Measurements from ENCODE around the gene PRR15L. TPM values are rescaled to one million over a fixed set of nuclear protein-coding genes. Genes with fewer than 3 reads are reported as not detected.
"Not testable (repeated sequence)": the region's sequence is repeated elsewhere in the genome, so short reads cannot be mapped to it uniquely, and the experiment has no call there.

Gene PRR15L
- total RNA-seq, 1 donor: not detected

DNA sequence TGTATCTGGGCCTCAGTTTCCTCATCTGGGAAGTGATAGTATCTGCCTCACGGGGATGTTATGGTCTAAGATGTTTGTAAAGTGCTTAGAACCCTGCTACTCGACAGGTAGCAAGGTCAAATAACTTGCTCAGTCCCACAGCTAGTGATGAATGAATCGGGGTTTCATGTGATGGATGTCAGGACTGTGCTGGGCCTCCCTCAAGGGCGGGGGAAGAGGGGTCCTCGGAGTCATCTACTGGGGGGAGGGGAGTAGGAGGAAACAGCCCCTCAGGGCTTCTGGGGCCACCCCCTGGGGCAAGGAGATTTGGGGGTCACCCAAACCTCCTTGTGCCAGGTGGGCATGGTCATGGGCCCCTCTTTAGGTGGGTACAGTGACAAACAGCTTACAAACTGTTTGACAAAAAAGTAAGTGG is 15.6 kb downstream of the PRR15L start:
- peak overlapping the region; percentile 72 for H3K4me3 ChIP-seq (ENCODE audit: low read length)
- peaks cover 64% of the 10 kb centered on the region for H3K4me1 ChIP-seq (ENCODE audit: insufficient read depth, low read length)
- no peaks in the 10 kb centered on the region for H3K27me3 ChIP-seq (ENCODE audit: insufficient read depth, low read length)
- H3K9me3 ChIP-seq (ENCODE audit: low read depth, low read length): no peaks in the 10 kb centered on the region

DNA sequence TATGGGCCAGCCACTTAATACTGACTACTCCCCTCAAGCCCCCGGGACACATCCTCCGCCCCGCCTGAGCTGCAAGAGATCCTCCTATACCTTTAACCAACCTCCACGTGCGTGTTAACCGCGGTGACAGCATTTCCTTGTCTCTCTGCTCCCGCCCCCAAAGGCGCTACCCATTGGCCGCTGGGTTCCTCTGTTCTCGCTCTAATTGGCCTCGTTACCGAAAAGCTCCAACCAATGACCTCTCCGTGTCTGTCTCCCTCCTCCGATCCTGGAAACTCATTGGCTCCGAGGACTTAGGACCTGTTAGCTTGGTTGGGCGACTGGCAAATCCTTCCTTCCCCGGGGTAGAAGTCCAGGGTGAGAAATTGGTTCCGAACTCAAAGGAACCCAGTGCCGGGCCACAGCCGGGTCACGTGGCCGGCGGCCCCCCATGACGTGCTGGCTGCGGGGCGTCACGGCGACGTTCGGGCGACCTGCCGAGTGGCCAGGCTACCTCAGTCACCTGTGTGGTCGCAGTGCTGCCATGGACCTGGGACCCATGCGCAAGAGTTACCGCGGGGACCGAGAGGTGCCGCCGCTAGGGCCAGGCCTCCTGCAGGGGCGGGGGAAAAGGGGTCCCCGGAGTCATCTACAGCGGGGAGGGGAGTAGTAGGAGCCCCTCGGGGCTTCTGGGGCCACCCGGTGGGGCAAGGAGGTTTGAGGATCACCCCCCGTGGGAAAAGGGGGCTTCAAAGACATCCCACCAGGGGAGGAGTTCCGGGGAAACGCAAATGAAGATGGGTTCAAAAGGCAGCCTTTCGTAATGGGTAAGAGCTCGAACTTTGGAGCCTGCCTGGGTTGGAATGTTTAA is 16.2 kb downstream of the PRR15L start, which contains the start of gene PNPO:
PNPO (plus strand) TSS at position 326 of the 850 bp plus-strand sequence; CDS start at position 431, 105 bp downstream.
- H3K9me3 ChIP-seq (ENCODE audit: low read depth, low read length): no peaks in the 10 kb centered on the region
- peaks cover 58% of the 10 kb centered on the region for H3K4me1 ChIP-seq (ENCODE audit: insufficient read depth, low read length)
- H3K27me3 ChIP-seq (ENCODE audit: insufficient read depth, low read length): no peaks in the 10 kb centered on the region
- peak within 1 kb of the TSS; percentile 72 for H3K4me3 ChIP-seq (ENCODE audit: low read length)

DNA sequence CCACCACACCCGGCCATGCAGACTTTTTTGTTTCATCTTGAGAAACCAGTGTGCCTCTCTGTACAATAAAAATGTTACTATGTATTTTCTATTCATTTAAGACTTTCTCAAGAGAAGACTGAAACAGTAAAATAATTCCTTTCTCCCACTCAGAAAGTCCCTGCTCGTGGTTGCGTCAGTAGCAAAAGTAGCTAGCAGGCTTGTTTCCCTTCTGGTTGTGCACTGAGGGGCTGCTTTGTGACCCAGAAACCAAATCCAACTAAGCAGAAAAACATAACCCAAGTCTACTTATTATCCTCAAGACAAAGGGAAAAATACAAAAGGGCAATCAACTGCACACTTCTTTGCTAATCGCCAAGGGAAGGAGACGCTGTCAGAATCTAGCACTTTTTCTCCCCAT is 19.7 kb downstream of the PRR15L start:
- H3K4me3 ChIP-seq (ENCODE audit: low read length): no peak overlapping the region
- peaks cover 24% of the 10 kb centered on the region for H3K4me1 ChIP-seq (ENCODE audit: insufficient read depth, low read length)
- no peaks in the 10 kb centered on the region for H3K9me3 ChIP-seq (ENCODE audit: low read depth, low read length)
- H3K27me3 ChIP-seq (ENCODE audit: insufficient read depth, low read length): no peaks in the 10 kb centered on the region

DNA sequence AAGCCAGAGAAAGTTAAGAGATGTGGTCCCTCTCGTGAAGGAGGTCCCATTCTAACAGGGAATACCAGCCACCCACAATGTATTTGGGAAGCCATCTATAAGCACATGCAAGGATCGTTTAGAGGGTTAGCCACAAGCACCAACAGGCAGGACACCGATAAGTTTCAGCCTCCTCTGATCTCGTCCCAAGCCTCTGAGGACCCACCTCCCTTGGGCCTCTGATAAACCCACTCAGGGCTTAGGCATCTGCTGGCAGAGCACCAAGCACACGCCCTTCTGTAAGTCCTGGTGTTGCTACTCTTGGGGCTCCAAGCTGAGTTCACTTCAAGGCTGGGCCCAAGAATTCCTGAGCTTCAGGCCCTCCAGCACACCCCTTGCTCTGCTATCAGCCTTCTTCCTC is 21.7 kb downstream of the PRR15L start:
- H3K4me1 ChIP-seq (ENCODE audit: insufficient read depth, low read length): peaks cover 6% of the 10 kb centered on the region
- no peaks in the 10 kb centered on the region for H3K9me3 ChIP-seq (ENCODE audit: low read depth, low read length)
- H3K4me3 ChIP-seq (ENCODE audit: low read length): no peak overlapping the region
- H3K27me3 ChIP-seq (ENCODE audit: insufficient read depth, low read length): no peaks in the 10 kb centered on the region

DNA sequence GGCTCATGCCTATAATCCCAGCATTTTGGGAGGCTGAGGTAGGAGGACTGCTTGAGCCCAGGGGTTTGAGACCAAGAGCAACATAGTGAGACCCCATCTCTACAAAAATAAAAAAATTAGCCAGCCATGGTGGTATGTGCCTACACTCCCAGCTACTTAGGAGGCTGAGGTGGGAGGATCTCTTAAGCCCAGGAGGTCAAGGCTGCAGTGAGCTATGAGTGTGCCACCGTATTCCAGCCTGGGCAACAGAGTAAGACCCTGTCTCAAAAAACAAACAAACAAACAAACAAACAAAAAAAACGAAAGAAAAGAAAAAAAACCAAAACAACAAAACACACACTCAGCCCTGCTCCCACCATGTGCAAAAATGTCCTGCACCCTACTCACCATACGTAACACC is 22.2 kb downstream of the PRR15L start:
- not testable (repeated sequence) for H3K9me3 ChIP-seq (ENCODE audit: low read depth, low read length); H3K27me3 ChIP-seq (ENCODE audit: insufficient read depth, low read length); H3K4me3 ChIP-seq (ENCODE audit: low read length); H3K4me1 ChIP-seq (ENCODE audit: insufficient read depth, low read length)

DNA sequence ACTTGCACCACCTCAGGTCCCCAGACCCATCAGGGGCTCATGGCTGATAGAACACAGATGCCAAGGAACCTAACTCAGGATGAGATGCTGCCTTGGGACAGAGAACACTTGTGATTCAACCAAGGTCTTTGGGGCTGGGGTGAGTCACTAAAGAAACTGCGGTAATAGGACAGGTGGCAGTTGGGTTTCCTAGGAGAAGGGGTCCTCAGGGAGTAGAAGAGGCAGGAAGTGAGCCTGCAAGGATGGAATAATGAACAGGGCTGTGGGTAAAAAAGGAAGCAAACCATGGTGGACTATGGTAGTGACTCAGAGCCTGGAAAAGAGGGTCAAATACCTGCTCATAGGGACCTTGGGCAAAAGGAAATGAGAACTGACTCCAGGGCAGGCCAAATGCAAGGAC is 22.8 kb downstream of the PRR15L start:
- Histone ChIP-seq H3K4me1 (ENCODE audit: insufficient read depth, low read length) (no peaks in the 10 kb centered on the region), H3K9me3 (ENCODE audit: low read depth, low read length) (no peaks in the 10 kb centered on the region), H3K27me3 (ENCODE audit: insufficient read depth, low read length) (no peaks in the 10 kb centered on the region), H3K4me3 (ENCODE audit: low read length) (no peak overlapping the region)

DNA sequence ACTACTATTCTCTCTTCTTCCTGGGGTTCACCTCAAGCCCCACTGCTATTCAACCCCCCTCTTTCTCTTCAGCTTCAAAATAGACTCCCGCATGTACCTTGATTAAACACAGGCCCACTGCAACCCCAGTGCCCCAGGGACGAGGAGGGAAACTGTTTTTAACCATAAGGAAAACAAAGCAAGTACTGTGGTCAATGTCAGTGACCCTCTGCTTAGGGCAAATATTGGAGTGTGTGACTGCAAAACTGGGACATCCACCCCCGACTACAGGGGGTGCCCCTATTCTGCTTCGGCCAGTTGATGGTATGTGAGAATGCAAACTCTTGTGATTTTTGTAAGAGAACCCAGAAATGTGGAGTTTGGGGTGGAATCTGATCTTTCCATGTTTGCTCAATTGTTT is 25.8 kb downstream of the PRR15L start:
- no peaks in the 10 kb centered on the region for H3K27me3 ChIP-seq (ENCODE audit: insufficient read depth, low read length)
- H3K4me3 ChIP-seq (ENCODE audit: low read length): no peak overlapping the region
- H3K4me1 ChIP-seq (ENCODE audit: insufficient read depth, low read length): no peaks in the 10 kb centered on the region
- H3K9me3 ChIP-seq (ENCODE audit: low read depth, low read length): no peaks in the 10 kb centered on the region

DNA sequence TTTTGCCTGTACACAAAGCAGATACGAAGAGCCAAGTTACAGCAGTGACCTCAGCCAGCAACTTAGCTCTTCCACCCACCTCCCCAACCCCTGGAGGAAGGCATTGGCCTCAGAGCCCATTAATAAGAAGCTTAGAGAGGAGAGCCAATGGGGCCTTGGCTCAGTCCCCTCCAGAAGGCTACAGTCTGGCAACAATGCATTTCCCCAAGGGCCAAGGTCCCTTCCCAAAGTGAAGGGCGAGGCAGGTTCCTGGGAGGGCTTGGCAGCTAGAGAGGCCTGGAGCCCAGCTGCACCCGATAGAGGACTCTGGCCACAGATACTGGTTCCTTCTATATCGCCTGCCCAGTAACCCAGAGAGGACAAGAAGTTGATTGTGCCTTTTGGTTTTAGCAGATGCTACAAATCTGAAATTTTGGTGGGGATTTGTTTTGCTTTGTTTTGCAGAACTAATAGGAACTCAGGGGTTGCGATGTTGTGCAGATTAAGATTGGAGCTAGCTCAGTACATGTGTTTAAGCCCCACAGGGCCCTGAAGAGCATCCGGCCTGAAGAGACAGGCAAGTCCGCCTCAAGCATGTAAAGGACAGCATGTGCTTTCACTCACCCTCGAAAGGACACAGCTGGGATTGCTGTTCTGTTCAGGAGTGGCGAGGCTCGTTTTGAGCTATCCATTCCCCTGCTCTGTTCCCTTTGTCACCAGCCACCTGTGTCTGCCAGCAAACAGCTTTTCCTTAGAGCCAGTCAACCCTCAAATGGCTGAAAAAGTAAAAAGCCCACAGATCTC is 28.3 kb downstream of the PRR15L start:
- Histone ChIP-seq H3K4me1 (ENCODE audit: insufficient read depth, low read length) (no peaks in the 10 kb centered on the region), H3K27me3 (ENCODE audit: insufficient read depth, low read length) (no peaks in the 10 kb centered on the region), H3K9me3 (ENCODE audit: low read depth, low read length) (no peaks in the 10 kb centered on the region), H3K4me3 (ENCODE audit: low read length) (no peak overlapping the region)

DNA sequence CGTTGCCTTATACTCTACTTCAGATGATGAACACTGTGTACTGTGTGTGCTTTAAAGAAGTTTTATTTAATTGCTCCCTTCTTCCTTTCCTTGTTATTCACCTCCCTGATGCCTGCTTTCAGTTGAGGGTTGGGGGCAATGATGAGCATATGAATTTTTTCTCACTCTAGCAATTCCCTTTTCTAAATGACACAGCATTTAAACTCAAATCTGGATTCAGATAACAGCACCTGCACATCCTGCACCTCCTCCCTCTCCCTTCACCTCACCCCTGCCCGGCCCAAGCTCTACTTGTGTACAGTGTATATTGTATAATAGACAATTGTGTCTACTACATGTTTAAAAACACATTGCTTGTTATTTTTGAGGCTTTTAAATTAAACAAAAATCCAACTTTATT is 29.3 kb downstream of the PRR15L start:
- Histone ChIP-seq H3K9me3 (ENCODE audit: low read depth, low read length) (no peaks in the 10 kb centered on the region), H3K27me3 (ENCODE audit: insufficient read depth, low read length) (no peaks in the 10 kb centered on the region), H3K4me3 (ENCODE audit: low read length) (no peak overlapping the region), H3K4me1 (ENCODE audit: insufficient read depth, low read length) (no peaks in the 10 kb centered on the region)

DNA sequence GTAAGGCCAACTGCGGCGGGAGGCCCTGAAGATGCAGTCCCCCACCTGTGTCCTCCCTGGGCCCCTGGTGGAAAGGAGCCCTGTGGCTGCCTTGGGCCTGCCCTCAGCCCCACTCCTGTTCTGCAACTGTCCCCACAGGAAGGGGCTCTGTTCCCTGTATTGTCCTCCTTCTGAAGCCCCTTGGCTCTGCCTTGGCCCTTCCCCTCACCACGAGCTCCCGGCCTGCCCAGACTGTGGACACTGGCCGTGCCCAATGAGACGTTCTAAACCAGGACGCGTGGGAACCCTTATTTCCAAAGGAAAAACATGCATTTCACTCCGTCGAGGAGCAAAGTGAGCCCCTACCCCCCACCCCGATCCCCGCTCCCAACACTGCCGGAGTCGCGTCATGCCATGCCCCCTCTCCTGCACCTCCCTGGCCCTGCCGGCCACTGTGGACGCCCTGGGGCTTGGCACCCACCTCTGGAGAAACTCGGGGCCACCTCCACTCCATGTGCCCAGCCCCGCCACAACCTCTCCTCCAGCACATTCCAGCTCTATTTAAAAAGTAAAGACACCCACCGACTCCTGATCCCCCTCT is 29.8 kb downstream of the PRR15L start:
- H3K4me3 ChIP-seq (ENCODE audit: low read length): no peak overlapping the region
- H3K27me3 ChIP-seq (ENCODE audit: insufficient read depth, low read length): no peaks in the 10 kb centered on the region
- no peaks in the 10 kb centered on the region for H3K4me1 ChIP-seq (ENCODE audit: insufficient read depth, low read length)
- no peaks in the 10 kb centered on the region for H3K9me3 ChIP-seq (ENCODE audit: low read depth, low read length)

DNA sequence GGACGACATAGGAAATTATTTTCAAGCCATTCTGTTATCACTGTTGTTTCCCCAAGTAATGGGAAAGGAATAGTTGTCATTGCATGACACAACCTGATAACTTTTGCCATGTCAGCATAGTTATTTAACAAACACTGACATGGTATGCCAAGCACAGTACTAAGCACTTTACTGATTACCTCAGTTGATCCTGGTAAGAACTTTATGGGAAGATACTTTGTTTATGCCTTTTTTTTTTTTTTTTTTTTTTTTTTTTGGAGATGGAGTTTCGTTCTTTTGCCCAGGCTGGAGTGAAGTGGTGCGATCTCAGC is 32.0 kb downstream of the PRR15L start:
- no peaks in the 10 kb centered on the region for H3K4me1 ChIP-seq (ENCODE audit: insufficient read depth, low read length)
- no peaks in the 10 kb centered on the region for H3K27me3 ChIP-seq (ENCODE audit: insufficient read depth, low read length)
- no peaks in the 10 kb centered on the region for H3K9me3 ChIP-seq (ENCODE audit: low read depth, low read length)
- H3K4me3 ChIP-seq (ENCODE audit: low read length): no peak overlapping the region

DNA sequence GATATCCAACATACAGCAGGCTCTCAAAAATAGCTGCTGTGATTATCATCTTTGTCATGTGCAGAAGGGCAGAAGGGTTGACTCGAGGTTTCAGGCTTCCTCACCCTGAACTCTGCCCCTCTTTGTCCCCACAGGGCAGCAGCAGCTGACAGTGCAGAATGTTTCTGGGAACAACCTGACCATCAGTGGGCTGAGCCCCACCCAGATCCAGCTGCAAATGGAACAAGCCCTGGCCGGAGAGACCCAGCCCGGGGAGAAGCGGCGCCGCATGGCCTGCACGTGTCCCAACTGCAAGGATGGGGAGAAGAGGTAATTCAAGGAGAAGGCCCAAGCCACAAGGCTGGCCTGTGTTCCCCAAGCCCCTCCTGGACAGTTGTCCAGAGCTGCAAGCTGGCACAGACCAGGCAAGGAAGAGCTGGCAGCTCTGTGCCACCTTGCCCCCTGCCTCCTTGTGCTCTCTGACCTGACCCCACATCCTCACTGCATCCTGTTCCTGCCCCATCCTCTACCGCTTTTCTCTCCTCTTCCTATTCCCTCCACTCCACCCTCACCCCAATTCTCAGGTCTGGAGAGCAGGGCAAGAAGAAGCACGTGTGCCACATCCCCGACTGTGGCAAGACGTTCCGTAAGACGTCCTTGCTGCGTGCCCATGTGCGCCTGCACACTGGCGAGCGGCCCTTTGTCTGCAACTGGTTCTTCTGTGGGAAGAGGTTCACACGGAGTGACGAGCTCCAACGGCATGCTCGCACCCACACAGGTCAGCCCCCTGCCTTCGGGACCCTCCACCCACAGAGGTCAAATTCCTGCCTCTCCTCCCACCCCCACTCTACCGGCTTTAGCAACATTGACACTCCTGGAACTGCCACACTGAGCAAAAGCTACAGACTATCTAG is 32.7 kb downstream of the PRR15L start:
- Histone ChIP-seq H3K4me3 (ENCODE audit: low read length) (no peak overlapping the region), H3K4me1 (ENCODE audit: insufficient read depth, low read length) (no peaks in the 10 kb centered on the region)

DNA sequence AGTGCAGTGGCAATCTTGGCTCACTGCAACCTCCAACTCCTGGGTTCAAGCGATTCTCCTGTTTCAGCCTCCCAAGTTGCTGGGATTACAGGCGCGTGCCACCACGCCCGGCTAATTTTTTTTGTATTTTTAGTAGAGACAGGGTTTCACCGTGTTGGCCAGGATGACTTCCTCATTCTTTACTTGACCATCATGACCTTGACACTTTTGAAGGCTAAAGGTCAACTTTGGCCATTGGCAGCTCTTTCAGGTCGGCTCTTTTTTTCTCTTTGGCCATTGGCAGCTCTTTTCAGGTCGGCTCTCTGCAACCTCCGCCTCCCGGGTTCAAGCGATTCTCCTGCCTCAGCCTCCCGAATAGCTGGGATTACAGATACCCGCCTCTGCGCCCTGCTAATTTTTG is 37.8 kb downstream of the PRR15L start:
- not testable (repeated sequence) for H3K9me3 ChIP-seq (ENCODE audit: low read depth, low read length); H3K27me3 ChIP-seq (ENCODE audit: insufficient read depth, low read length); H3K4me3 ChIP-seq (ENCODE audit: low read length)
- peaks cover 13% of the 10 kb centered on the region for H3K4me1 ChIP-seq (ENCODE audit: insufficient read depth, low read length)

More for the DNA sequence above, 32.7 kb downstream of the PRR15L start:
- Histone ChIP-seq H3K27me3 (ENCODE audit: insufficient read depth, low read length) (no peaks in the 10 kb centered on the region), H3K9me3 (ENCODE audit: low read depth, low read length) (no peaks in the 10 kb centered on the region)

DNA sequence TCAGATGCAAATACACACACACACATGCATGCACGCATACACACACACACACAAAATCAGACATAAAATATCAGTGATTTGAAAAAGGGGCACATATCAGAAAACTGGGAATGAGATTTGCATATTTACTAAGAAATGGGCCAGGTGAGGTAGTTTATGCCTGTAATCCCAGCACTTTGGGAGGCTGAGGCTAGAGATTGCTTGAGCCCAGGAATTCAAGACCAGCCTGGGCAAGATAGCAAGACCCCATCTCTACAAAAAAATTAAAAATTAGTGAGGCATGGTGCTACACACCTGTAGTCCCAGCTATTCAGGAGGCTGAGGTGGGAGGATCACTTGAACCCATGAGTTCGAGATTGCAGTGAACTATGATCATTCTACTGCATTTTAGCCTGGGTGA is 38.7 kb downstream of the PRR15L start:
- H3K9me3 ChIP-seq (ENCODE audit: low read depth, low read length): no peaks in the 10 kb centered on the region
- H3K4me3 ChIP-seq (ENCODE audit: low read length): no peak overlapping the region
- peaks cover 13% of the 10 kb centered on the region for H3K4me1 ChIP-seq (ENCODE audit: insufficient read depth, low read length)
- no peaks in the 10 kb centered on the region for H3K27me3 ChIP-seq (ENCODE audit: insufficient read depth, low read length)

DNA sequence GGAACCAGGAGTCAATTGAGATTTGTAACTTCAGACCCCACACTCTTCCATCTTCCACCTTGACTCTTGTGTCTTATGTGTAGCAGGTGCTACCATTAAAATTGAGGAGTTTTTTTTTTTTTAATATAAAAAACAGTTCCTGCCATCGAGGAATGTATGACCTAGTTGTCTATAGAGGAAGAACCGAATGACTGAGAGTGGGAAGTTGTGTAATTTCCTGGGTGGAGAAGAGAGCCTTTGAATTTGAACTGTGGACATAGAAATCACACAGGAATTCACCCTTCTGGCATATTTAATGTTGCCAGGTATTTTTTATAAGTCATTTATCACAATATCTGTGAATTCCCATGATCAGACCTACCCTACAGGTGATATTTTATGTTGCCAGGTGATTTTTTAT is 39.7 kb downstream of the PRR15L start:
- H3K4me3 ChIP-seq (ENCODE audit: low read length): no peak overlapping the region
- H3K4me1 ChIP-seq (ENCODE audit: insufficient read depth, low read length): peaks cover 13% of the 10 kb centered on the region
- H3K9me3 ChIP-seq (ENCODE audit: low read depth, low read length): no peaks in the 10 kb centered on the region
- H3K27me3 ChIP-seq (ENCODE audit: insufficient read depth, low read length): no peaks in the 10 kb centered on the region
